ENCODE results near the gene MBD5. TPM values are rescaled to one million over a fixed set of nuclear protein-coding genes. Genes with fewer than 3 reads are reported as not detected.

The MBD5 gene
- total and polyA plus RNA-seq, 9 donors, result 12.2 to 23.6 (median 19.6) TPM

DNA sequence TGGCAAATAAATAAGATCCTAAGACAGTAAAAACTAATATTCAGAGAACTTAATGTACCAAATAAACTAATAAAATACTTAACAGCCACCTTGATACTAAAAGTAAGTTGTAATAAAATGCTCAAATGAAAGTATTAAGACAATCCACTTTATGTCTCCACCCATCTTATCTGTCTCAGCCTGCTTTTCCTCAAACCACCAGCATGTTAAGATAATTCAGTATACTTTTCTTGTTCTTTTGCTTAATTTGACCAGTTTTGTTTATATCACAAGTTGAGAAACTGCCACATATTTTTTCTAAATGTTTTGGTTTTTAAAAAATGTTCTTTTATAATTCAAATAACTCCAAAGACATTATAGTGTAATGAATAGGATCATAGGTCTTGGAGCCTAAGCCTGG is 142.0 kb downstream of the MBD5 start:
- H3K4me3 ChIP-seq (ENCODE audit: low read length), result no peak overlapping the region
- DNase-seq, result no peak
- no peak overlapping the region for H3K27ac ChIP-seq (ENCODE audit: low read length)
- H3K36me3 ChIP-seq (ENCODE audit: control insufficient read depth, insufficient read depth, low read length), result no peaks in the 10 kb centered on the region
- H3K27me3 ChIP-seq (ENCODE audit: control insufficient read depth, insufficient read depth, low read length), result no peaks in the 10 kb centered on the region
- no peaks in the 10 kb centered on the region for H3K9me3 ChIP-seq (replicated peaks; ENCODE audit: control insufficient read depth, low read depth, low read length)
- no peaks in the 10 kb centered on the region for H3K4me1 ChIP-seq (ENCODE audit: control insufficient read depth, insufficient read depth, low read length)

DNA sequence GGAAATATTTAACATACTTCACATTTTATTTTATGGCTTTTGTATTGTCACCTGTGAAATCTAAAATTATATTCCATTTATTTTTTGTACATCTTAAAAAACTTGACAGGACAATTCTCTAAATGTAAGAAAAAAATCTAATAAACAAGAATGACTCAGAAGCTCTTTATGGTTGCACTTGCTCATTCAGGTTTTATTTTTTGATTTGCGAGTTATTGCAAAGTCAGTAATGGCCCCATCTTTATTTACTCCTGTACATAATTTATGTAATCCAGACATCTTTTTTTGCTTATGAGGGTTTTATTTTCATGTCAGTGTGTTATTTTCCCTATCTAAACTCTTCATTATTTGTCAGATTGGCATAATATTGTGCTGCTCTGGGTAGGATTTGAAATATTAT is 145.1 kb downstream of the MBD5 start:
- WGBS (ENCODE audit: insufficient coverage), result no CpG with 5 or more reads among the region's 1 CpG
- Histone ChIP-seq H3K27me3 (ENCODE audit: control insufficient read depth, insufficient read depth, low read length) (no peaks in the 10 kb centered on the region), H3K9me3 (replicated peaks; ENCODE audit: control insufficient read depth, low read depth, low read length) (no peaks in the 10 kb centered on the region), H3K4me3 (ENCODE audit: low read length) (no peak overlapping the region), H3K4me1 (ENCODE audit: control insufficient read depth, insufficient read depth, low read length) (no peaks in the 10 kb centered on the region), H3K36me3 (ENCODE audit: control insufficient read depth, insufficient read depth, low read length) (no peaks in the 10 kb centered on the region), H3K27ac (ENCODE audit: low read length) (no peak overlapping the region)
- no peak for DNase-seq

DNA sequence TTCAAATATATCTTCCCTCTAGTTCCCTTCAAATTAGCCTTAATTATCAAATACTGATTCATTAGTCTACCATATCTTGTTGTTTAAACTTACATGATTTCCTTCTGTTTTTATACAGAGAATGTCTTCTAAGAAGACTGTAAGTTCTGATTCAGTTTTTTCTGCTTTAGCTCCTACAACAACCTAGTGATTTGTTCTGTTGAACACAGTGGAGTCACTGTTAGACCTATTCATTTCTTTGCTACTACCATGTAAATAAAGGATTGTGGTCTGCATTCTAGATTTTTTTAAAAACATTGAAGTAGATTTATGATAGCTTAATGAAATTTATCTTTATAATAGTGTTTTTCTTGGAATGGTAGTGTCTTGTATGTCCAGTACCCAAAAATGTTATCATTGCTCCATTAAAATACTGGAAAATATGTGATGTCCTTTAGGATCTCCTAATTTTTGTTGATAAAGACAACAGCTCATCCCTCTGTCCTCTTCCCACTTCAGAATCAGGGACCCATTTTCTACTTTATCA is 146.4 kb downstream of the MBD5 start:
- Histone ChIP-seq H3K36me3 (ENCODE audit: control insufficient read depth, insufficient read depth, low read length) (no peaks in the 10 kb centered on the region), H3K9me3 (replicated peaks; ENCODE audit: control insufficient read depth, low read depth, low read length) (no peaks in the 10 kb centered on the region), H3K27ac (ENCODE audit: low read length) (no peak overlapping the region), H3K27me3 (ENCODE audit: control insufficient read depth, insufficient read depth, low read length) (no peaks in the 10 kb centered on the region), H3K4me1 (ENCODE audit: control insufficient read depth, insufficient read depth, low read length) (no peaks in the 10 kb centered on the region), H3K4me3 (ENCODE audit: low read length) (no peak overlapping the region)
- no peak for DNase-seq

DNA sequence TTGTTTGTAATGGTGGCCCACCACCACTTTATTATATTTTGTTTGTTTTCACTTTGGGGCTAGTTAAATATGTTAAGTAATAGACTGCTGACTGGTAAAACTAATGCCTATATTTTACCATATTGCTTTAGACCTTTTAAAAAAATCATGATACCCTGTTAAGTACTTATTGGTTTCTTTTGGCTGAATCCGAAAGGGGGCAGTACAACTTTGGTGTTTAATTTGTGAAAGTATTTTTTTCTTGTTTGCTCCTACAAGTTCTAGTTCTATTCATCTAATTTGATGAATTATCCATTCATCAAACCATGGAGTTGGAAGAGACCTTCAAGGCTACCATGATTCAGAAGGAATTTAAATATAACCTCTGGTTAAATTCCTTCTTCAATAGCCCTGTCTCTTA is 147.0 kb downstream of the MBD5 start:
- no CpG with 5 or more reads among the region's 1 CpG for WGBS (ENCODE audit: insufficient coverage)

DNA sequence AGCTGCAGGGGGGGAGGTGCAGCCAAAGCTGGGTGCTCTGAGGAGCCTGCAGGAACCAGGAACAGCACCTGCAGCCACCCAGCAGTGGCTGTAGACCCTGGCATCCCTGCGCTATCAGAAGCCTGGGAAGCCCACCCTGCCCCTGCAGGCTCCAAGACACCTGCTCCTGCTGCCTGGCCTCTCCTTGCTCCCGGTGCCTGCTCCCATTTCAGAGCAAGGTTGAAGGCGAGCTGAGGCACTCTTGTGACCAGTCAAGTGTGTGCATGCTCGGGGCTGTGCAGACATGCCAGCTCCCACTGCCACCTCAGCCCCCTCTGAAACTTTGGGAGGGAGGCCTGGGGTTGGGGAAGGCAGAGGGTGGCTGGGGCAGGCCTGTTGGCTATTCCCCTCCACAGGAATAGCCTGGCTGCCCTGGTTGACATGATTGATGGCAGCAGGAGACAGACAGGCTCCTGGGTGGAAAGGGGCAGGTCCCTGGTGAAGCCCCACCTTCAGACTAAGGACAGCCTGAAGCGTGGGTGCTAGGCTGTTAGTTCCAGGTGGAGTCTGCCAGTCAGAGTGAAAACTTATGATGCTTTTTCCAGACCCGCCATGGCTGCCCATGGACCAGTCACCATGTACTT is 151.4 kb downstream of the MBD5 start:
- DNase-seq, result no peak
- Histone ChIP-seq H3K27me3 (ENCODE audit: control insufficient read depth, insufficient read depth, low read length) (no peaks in the 10 kb centered on the region), H3K4me3 (ENCODE audit: low read length) (no peak overlapping the region), H3K9me3 (replicated peaks; ENCODE audit: control insufficient read depth, low read depth, low read length) (no peaks in the 10 kb centered on the region), H3K36me3 (ENCODE audit: control insufficient read depth, insufficient read depth, low read length) (peaks cover 3% of the 10 kb centered on the region), H3K27ac (ENCODE audit: low read length) (no peak overlapping the region), H3K4me1 (ENCODE audit: control insufficient read depth, insufficient read depth, low read length) (no peaks in the 10 kb centered on the region)
- WGBS (ENCODE audit: insufficient coverage), result 97% methylated on average over 5 of the region's 6 CpGs

More for the DNA sequence above, 147.0 kb downstream of the MBD5 start:
- H3K36me3 ChIP-seq (ENCODE audit: control insufficient read depth, insufficient read depth, low read length), result peaks cover under 1% of the 10 kb centered on the region
- no peaks in the 10 kb centered on the region for H3K27me3 ChIP-seq (ENCODE audit: control insufficient read depth, insufficient read depth, low read length)
- no peaks in the 10 kb centered on the region for H3K4me1 ChIP-seq (ENCODE audit: control insufficient read depth, insufficient read depth, low read length)
- no peak for DNase-seq
- H3K27ac ChIP-seq (ENCODE audit: low read length), result no peak overlapping the region
- H3K4me3 ChIP-seq (ENCODE audit: low read length), result no peak overlapping the region
- H3K9me3 ChIP-seq (replicated peaks; ENCODE audit: control insufficient read depth, low read depth, low read length), result no peaks in the 10 kb centered on the region

DNA sequence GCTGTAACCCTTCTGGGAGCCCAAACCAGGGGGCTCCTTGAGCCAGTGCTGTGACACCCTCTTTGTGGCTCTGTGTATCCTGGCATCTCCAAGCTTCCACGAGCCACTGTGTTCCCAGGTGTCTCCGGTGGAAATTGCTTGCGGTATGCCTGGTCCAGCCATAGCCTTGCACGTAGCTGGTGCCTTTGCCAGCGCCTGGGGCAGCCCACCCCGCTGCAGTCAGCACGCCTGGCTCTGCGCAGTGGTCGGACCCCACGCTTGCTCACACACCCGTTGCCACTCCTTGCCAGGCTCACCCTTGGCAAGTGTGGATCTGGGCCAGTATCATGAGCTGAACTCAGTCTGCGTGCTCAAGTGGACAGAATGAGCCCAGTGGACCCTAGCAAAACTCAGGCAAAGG is 152.3 kb downstream of the MBD5 start:
- no peak overlapping the region for H3K4me3 ChIP-seq (ENCODE audit: low read length)
- DNase-seq, result no peak
- H3K9me3 ChIP-seq (replicated peaks; ENCODE audit: control insufficient read depth, low read depth, low read length), result no peaks in the 10 kb centered on the region
- peaks cover 3% of the 10 kb centered on the region for H3K36me3 ChIP-seq (ENCODE audit: control insufficient read depth, insufficient read depth, low read length)
- no peaks in the 10 kb centered on the region for H3K4me1 ChIP-seq (ENCODE audit: control insufficient read depth, insufficient read depth, low read length)
- H3K27ac ChIP-seq (ENCODE audit: low read length), result no peak overlapping the region
- H3K27me3 ChIP-seq (ENCODE audit: control insufficient read depth, insufficient read depth, low read length), result no peaks in the 10 kb centered on the region
- 97% methylated on average over 12 of the region's 12 CpGs for WGBS (ENCODE audit: insufficient coverage)

DNA sequence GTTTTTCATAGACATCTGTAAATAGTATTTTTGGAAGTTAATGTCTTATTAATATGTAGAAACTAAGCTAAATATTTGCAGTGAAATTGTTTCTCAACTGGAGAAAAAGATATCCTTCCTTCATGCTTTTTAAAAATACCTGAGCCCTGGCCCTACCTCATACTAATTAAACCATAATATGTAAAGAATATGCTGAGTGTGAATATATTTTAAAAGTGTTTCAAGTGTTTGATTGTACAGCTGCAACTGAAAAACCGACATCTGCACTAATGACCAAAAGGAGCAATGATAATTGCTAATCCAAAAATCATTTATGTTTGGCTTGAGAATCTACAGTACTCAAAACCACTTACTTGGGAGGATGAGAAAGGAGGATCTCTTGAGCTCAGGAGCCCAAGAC is 156.7 kb downstream of the MBD5 start:
- Histone ChIP-seq H3K4me1 (ENCODE audit: control insufficient read depth, insufficient read depth, low read length) (no peaks in the 10 kb centered on the region), H3K27ac (ENCODE audit: low read length) (no peak overlapping the region), H3K9me3 (replicated peaks; ENCODE audit: control insufficient read depth, low read depth, low read length) (no peaks in the 10 kb centered on the region), H3K4me3 (ENCODE audit: low read length) (no peak overlapping the region), H3K27me3 (ENCODE audit: control insufficient read depth, insufficient read depth, low read length) (no peaks in the 10 kb centered on the region), H3K36me3 (ENCODE audit: control insufficient read depth, insufficient read depth, low read length) (peaks cover 4% of the 10 kb centered on the region)
- DNase-seq, result no peak
- WGBS (ENCODE audit: insufficient coverage), result no CpG with 5 or more reads among the region's 1 CpG

DNA sequence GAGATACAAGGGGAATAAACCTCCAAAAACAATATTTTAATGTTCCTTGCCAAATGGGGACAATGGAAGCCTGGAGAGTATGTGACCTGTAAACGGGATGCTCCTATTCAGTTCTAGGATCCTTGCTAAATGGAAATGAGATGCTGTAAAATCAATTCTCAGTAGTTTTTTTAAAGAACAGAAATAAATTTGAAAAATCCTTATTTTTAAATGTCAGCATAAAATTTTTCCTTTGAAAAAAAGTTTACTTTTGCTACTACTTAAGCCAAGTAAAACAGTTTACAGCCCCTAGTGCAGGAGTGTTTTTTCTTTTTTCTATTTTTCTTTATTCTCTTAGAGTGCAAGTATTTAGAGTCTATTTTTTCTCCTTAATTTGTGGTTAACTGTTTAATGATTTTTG is 158.8 kb downstream of the MBD5 start:
- no CpG with 5 or more reads among the region's 1 CpG for WGBS (ENCODE audit: insufficient coverage)
- DNase-seq, result no peak
- Histone ChIP-seq H3K4me1 (ENCODE audit: control insufficient read depth, insufficient read depth, low read length) (no peaks in the 10 kb centered on the region), H3K36me3 (ENCODE audit: control insufficient read depth, insufficient read depth, low read length) (peaks cover 5% of the 10 kb centered on the region), H3K4me3 (ENCODE audit: low read length) (no peak overlapping the region), H3K27me3 (ENCODE audit: control insufficient read depth, insufficient read depth, low read length) (no peaks in the 10 kb centered on the region), H3K9me3 (replicated peaks; ENCODE audit: control insufficient read depth, low read depth, low read length) (no peaks in the 10 kb centered on the region), H3K27ac (ENCODE audit: low read length) (no peak overlapping the region)

DNA sequence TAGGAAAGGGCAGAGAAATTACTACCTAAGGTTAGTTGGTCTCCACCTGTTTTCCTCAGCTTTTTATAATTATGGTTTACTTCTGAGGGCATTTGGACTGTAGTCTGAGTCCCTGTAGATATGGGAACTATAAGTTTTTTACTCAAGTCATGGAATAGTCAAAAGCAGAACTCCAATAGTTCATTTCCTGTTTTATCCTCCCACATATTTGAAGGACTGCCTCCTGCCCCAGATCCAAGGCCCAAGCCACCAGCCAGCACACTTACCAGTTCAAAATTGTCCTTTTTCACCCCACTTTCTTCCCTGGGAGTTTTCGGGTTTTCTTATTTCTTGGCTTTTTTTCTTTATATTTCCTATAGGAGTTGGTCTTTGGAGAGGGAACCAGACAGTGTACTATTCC is 164.1 kb downstream of the MBD5 start:
- no peaks in the 10 kb centered on the region for H3K27me3 ChIP-seq (ENCODE audit: control insufficient read depth, insufficient read depth, low read length)
- no CpG with 5 or more reads among the region's 1 CpG for WGBS (ENCODE audit: insufficient coverage)

DNA sequence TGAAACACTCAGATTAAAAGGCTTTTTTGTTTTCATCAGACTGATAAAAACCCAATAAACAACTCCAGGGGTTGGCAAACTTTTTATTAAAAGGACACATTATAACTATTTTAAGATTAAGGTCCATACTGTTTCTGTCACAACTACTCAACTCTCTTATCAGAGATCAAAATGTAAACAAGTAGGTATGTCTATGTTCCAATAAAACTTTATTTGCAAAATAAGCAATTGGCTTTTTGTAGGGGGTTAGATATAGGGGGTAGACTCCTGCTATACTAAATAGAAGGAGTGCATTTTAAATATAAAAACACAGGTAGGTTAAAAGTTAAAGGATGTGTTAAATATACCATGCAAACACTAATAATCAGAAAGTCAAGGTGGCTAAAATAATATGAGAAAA is 174.0 kb downstream of the MBD5 start:
- no peak for DNase-seq

More for the DNA sequence above, 164.1 kb downstream of the MBD5 start:
- no peak for DNase-seq
- no peak overlapping the region for H3K4me3 ChIP-seq (ENCODE audit: low read length)
- H3K36me3 ChIP-seq (ENCODE audit: control insufficient read depth, insufficient read depth, low read length), result peaks cover 6% of the 10 kb centered on the region
- H3K4me1 ChIP-seq (ENCODE audit: control insufficient read depth, insufficient read depth, low read length), result no peaks in the 10 kb centered on the region
- H3K27ac ChIP-seq (ENCODE audit: low read length), result no peak overlapping the region
- H3K9me3 ChIP-seq (replicated peaks; ENCODE audit: control insufficient read depth, low read depth, low read length), result no peaks in the 10 kb centered on the region

More for the DNA sequence above, 174.0 kb downstream of the MBD5 start:
- H3K9me3 ChIP-seq (replicated peaks; ENCODE audit: control insufficient read depth, low read depth, low read length), result no peaks in the 10 kb centered on the region
- no peaks in the 10 kb centered on the region for H3K36me3 ChIP-seq (ENCODE audit: control insufficient read depth, insufficient read depth, low read length)
- no peaks in the 10 kb centered on the region for H3K27me3 ChIP-seq (ENCODE audit: control insufficient read depth, insufficient read depth, low read length)
- no peak overlapping the region for H3K27ac ChIP-seq (ENCODE audit: low read length)
- no peaks in the 10 kb centered on the region for H3K4me1 ChIP-seq (ENCODE audit: control insufficient read depth, insufficient read depth, low read length)
- H3K4me3 ChIP-seq (ENCODE audit: low read length), result no peak overlapping the region
